A673 (cell line): ENCODE data around the gene ARMC10. TPM values are rescaled to one million over a fixed set of nuclear protein-coding genes. Genes with fewer than 3 reads are reported as not detected.
"Not testable (repeated sequence)": the region's sequence is repeated elsewhere in the genome, so short reads cannot be mapped to it uniquely, and the experiment has no call there.

ENCODE experiments used
- BruUV-seq: library from RNA; stranded (reverse); fragments of 400-500 nt; replicated peaks from 2 replicates; lab custom pipeline; 2021; lab: Mats Ljungman, UMichigan
- CTCF ChIA-PET: fragments of 300-600 bp; sonication (Branson Sonifier 250); formaldehyde crosslinking; loops from one replicate; lab custom pipeline; 2022; ENCODE audit warnings: antibody characterized with exemption; lab: Charles Lee
- POLR2A ChIA-PET: fragments of 300-600 bp; sonication (Branson Sonifier 250); formaldehyde crosslinking; loops from one replicate; lab custom pipeline; 2022; ENCODE audit warnings: antibody characterized with exemption; ENCODE audit not compliant: low non-redundant PET; lab: Charles Lee
- DNase-seq: peaks from one replicate; pipeline ENCODE4 v3.0.0-alpha.2; 2015; ENCODE audit warnings: low spot score
- H3K27ac ChIP-seq: fragments of 200-600 bp; sonication (generic); 2 replicates; pipeline ENCODE4 v1.5.1; 2016; ENCODE audit warnings: mixed run types, low read depth, mild to moderate bottlenecking, mixed read lengths, antibody characterized with exemption, low read length; ENCODE audit not compliant: poor library complexity, severe bottlenecking
- H3K27me3 ChIP-seq: fragments of 200-600 bp; sonication (generic); replicated peaks from 2 replicates; pipeline ENCODE4 v1.6.1; 2017; ENCODE audit warnings: mixed run types, low read depth, mild to moderate bottlenecking, mixed read lengths, antibody characterized with exemption, low read length; ENCODE audit not compliant: insufficient read depth, poor library complexity
- H3K36me3 ChIP-seq: fragments of 200-600 bp; sonication (generic); 2 replicates; pipeline ENCODE4 v1.6.1; 2016; ENCODE audit warnings: mixed run types, mild to moderate bottlenecking, mixed read lengths, antibody characterized with exemption, low read length; ENCODE audit not compliant: insufficient read depth, poor library complexity, severe bottlenecking
- H3K4me1 ChIP-seq: fragments of 200-600 bp; sonication (generic); 2 replicates; pipeline ENCODE4 v1.6.1; 2017; ENCODE audit warnings: mixed run types, mild to moderate bottlenecking, mixed read lengths, antibody characterized with exemption, low read length; ENCODE audit not compliant: insufficient read depth, poor library complexity, severe bottlenecking
- H3K4me3 ChIP-seq: fragments of 200-600 bp; sonication (generic); 2 replicates; pipeline ENCODE4 v1.5.1; 2016; ENCODE audit warnings: low read depth, mixed run types, mild to moderate bottlenecking, mixed read lengths, low read length; ENCODE audit not compliant: poor library complexity, severe bottlenecking
- H3K9me3 ChIP-seq: fragments of 200-600 bp; sonication (generic); 2 replicates; pipeline ENCODE4 v1.6.1; 2016; ENCODE audit warnings: mixed run types, low read depth, mild to moderate bottlenecking, mixed read lengths, antibody characterized with exemption, low read length; ENCODE audit not compliant: poor library complexity, severe bottlenecking
- EZH2 ChIP-seq: fragments of 200-600 bp; sonication (generic); IDR thresholded peaks from 2 replicates; pipeline ENCODE4 v1.6.1; 2017; ENCODE audit warnings: borderline replicate concordance, low read depth, mild to moderate bottlenecking, mixed read lengths, antibody characterized with exemption, low read length; ENCODE audit not compliant: poor library complexity, severe bottlenecking
- intact Hi-C: fragments of 100-400 bp; cut with micrococcal nuclease; formaldehyde crosslinking; loops from one replicate; pipeline ENCODE4 v1.10.0; 2022; ENCODE audit not compliant: unreplicated experiment
- total RNA-seq: library from RNA; stranded (reverse); gene quantifications from 2 replicates; pipeline ENCODE4 v1.2.3, GENCODE V29; 2021
- TF ChIP-seq, protein P1 (sequence below): fragments of 300-800, 200-600 bp; sonication (generic); conservative IDR thresholded peaks from 2 replicates; pipeline ENCODE4 v1.5.1; 2017; ENCODE audit warnings: low read depth, mild to moderate bottlenecking, antibody characterized with exemption, low read length, moderate library complexity, mixed read lengths

ARMC10 gene
- total RNA-seq, 1 experiment from 2014 or later = 32.0 TPM

DNA sequence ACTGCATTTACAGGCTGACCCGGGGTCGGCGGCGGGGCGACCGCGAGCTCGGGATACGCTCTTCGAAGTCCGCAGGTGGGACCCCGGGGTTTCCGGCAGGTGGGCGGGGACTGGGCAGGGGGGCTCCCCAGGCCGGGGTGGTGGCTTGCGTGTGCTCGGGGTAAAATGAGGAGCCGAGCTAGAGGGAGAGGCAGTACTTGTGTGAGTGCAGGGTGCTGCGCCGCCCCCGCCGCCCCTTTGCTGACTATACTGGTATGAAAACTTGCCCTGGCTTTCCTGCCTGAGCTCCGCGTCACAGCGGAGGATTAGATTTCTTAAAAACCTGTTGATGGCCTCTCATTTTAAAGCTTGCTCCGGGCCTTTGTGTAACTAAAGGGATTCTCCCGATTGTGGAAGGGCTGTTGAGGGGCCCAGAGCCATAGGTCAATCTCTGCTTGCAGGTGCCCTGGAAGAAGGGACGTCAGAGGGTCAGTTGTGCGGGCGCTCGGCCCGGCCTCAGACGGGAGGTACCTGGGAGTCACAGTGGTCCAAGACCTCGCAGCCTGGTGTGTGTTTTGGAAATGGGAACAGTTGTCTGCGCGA lies 488 bp downstream of the ARMC10 start:
- no peaks in the 10 kb centered on the region for H3K36me3 ChIP-seq
- ChIA-PET CTCF (interaction anchor here (0.6 to 2.0 kb wide), 2 partner anchors 14 to 88 kb away, joined by 3 to 18 read pairs; no protein-coding TSS in a partner anchor), POLR2A (no interaction called here)
- H3K4me1 ChIP-seq = no peaks in the 10 kb centered on the region
- TF ChIP-seq, protein P1, sequence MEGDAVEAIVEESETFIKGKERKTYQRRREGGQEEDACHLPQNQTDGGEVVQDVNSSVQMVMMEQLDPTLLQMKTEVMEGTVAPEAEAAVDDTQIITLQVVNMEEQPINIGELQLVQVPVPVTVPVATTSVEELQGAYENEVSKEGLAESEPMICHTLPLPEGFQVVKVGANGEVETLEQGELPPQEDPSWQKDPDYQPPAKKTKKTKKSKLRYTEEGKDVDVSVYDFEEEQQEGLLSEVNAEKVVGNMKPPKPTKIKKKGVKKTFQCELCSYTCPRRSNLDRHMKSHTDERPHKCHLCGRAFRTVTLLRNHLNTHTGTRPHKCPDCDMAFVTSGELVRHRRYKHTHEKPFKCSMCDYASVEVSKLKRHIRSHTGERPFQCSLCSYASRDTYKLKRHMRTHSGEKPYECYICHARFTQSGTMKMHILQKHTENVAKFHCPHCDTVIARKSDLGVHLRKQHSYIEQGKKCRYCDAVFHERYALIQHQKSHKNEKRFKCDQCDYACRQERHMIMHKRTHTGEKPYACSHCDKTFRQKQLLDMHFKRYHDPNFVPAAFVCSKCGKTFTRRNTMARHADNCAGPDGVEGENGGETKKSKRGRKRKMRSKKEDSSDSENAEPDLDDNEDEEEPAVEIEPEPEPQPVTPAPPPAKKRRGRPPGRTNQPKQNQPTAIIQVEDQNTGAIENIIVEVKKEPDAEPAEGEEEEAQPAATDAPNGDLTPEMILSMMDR = no peak
- no peak for TF ChIP-seq EZH2
- no peaks in the 10 kb centered on the region for H3K27me3 ChIP-seq
- peak overlapping the region; percentile 81 for H3K27ac ChIP-seq
- BruUV-seq = TSS peak; percentile 51
- H3K9me3 ChIP-seq = no peaks in the 10 kb centered on the region
- DNase-seq = peak; percentile 62
- peak overlapping the region; percentile 87 for H3K4me3 ChIP-seq
- intact Hi-C loops = no loop called here

DNA sequence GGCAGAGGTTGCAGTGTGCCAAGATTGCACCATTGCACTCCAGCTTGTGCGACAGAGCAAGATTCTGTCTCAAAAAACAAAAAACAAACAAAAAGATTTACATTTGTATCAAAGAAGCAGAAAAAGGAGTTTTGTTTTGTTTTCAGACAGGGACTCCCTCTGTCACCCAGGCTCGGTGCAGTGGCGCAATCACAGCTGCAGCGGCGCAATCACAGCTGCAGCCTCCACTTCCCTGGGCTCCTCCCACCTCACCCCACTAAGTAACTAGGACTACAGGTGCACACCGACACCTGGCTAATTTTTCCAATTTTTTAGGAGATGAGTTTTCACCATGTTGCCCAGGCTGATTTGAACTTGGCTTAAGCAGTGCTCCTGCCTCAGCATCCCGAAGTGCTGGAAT lies 1.8 kb downstream of the ARMC10 start:
- TF ChIP-seq EZH2 = no peak
- TF ChIP-seq, protein P1 = no peak
- CTCF ChIA-PET = no interaction called here
- no peak for DNase-seq
- H3K4me1 ChIP-seq = no peaks in the 10 kb centered on the region
- no TSS peak for BruUV-seq
- intact Hi-C loops = no loop called here
- H3K27me3 ChIP-seq = no peaks in the 10 kb centered on the region
- no peak overlapping the region for H3K4me3 ChIP-seq
- H3K36me3 ChIP-seq = no peaks in the 10 kb centered on the region
- H3K9me3 ChIP-seq = no peaks in the 10 kb centered on the region
- POLR2A ChIA-PET = no interaction called here
- H3K27ac ChIP-seq = no peak overlapping the region

DNA sequence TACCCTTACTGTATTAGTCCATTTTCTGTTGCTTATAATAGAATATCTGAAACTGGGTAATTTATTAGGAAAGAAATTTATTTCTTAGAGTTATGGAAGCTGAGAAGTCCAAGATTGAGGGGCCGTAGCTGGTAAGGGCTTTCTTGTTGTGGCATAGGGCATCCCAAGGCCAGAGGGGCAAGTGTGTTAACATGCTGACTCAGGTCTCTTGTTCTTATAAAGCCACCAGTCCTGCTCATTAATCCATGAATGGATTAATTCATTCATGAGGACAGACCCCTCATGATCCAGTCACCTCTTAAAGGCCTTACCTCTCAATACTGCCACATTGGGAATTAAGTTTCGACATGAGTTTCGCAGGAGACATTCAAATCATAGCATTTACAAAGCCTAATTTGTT lies 2.4 kb downstream of the ARMC10 start:
- no TSS peak for BruUV-seq
- TF ChIP-seq, protein P1 = no peak
- TF ChIP-seq EZH2 = no peak
- no peak for DNase-seq
- Histone ChIP-seq H3K27ac (no peak overlapping the region), H3K36me3 (no peaks in the 10 kb centered on the region), H3K4me1 (no peaks in the 10 kb centered on the region), H3K27me3 (no peaks in the 10 kb centered on the region), H3K9me3 (no peaks in the 10 kb centered on the region), H3K4me3 (no peak overlapping the region)
- intact Hi-C loops = no loop called here
- ChIA-PET POLR2A (no interaction called here), CTCF (no interaction called here)

GRCh38 chr7:103078226-103078625 lies 3.3 kb downstream of the ARMC10 start:
- H3K9me3 ChIP-seq, BruUV-seq, H3K36me3 ChIP-seq, DNase-seq, intact Hi-C loops, H3K27ac ChIP-seq, H3K4me3 ChIP-seq, CTCF ChIA-PET, H3K4me1 ChIP-seq, POLR2A ChIA-PET, H3K27me3 ChIP-seq: not testable (repeated sequence)
